Fibroblast of lung (primary cell): ENCODE data around the gene TNFAIP8L3. TPM values are rescaled to one million over a fixed set of nuclear protein-coding genes. Genes with fewer than 3 reads are reported as not detected.

Experiments
- DNase-seq, 2 donors: peaks; one replicate each; pipeline versions ENCODE4 v3.0.0 to v3.0.0-alpha.2; 2010; ENCODE audit warnings: low read depth in 2 of 2
- H2AFZ ChIP-seq: 2 replicates; pipeline ENCODE4 v1.5.1; 2012; ENCODE audit warnings: low read length, control low read depth, inconsistent platforms
- H3K27ac ChIP-seq: 2 replicates; pipeline ENCODE4 v1.5.1; 2011; ENCODE audit warnings: low read length, control low read depth; ENCODE audit not compliant: insufficient read depth
- H3K27me3 ChIP-seq: 2 replicates; pipeline ENCODE4 v1.5.1; 2011; ENCODE audit warnings: mild to moderate bottlenecking, low read length; ENCODE audit not compliant: control insufficient read depth, insufficient read depth
- H3K36me3 ChIP-seq: 2 replicates; pipeline ENCODE4 v1.5.1; 2011; ENCODE audit warnings: low read length; ENCODE audit not compliant: control insufficient read depth, insufficient read depth
- H3K4me1 ChIP-seq: 2 replicates; pipeline ENCODE4 v1.5.1; 2011; ENCODE audit warnings: low read length; ENCODE audit not compliant: control insufficient read depth, insufficient read depth; ENCODE audit errors: extremely low read depth
- H3K4me2 ChIP-seq: 2 replicates; pipeline ENCODE4 v1.5.1; 2011; ENCODE audit warnings: low read length, control low read depth; ENCODE audit not compliant: insufficient read depth; ENCODE audit errors: extremely low read depth
- H3K4me3 ChIP-seq, 4 experiments: fragments of 200-600 bp in 1 of 4; sonication (generic) in 1 of 4; replicated peaks in 1 of 4; 2 replicates each; pipeline ENCODE4 v1.5.1; 2011 to 2016; ENCODE audit warnings: low read length in 4 of 4, low read depth in 3 of 4, mild to moderate bottlenecking in 3 of 4, control low read depth in 2 of 4, inconsistent platforms in 1 of 4, mixed read lengths in 1 of 4; ENCODE audit not compliant: insufficient read depth in 1 of 4; ENCODE audit errors: control extremely low read depth in 1 of 4
- H3K79me2 ChIP-seq: 2 replicates; pipeline ENCODE4 v1.5.1; 2012; ENCODE audit warnings: mild to moderate bottlenecking, low read length, inconsistent platforms; ENCODE audit not compliant: control insufficient read depth, insufficient read depth
- H3K9ac ChIP-seq: 2 replicates; pipeline ENCODE4 v1.5.1; 2011; ENCODE audit warnings: mild to moderate bottlenecking, low read length, control low read depth; ENCODE audit not compliant: insufficient read depth
- H3K9me3 ChIP-seq: 2 replicates; pipeline ENCODE4 v1.5.1; 2012; ENCODE audit warnings: low read depth, low read length; ENCODE audit not compliant: control insufficient read depth, insufficient read depth
- H4K20me1 ChIP-seq: 2 replicates; pipeline ENCODE4 v1.5.1; 2011; ENCODE audit warnings: low read length; ENCODE audit not compliant: control insufficient read depth, insufficient read depth; ENCODE audit errors: extremely low read depth
- EZH2 ChIP-seq: IDR thresholded peaks from 2 replicates; pipeline ENCODE4 v1.5.1; 2012; ENCODE audit warnings: low read length, control low read depth, mild to moderate bottlenecking; ENCODE audit errors: missing control alignments
- polyA plus RNA-seq, 2 donors: library from polyadenylated mRNA; depleted of rRNA in 1 of 2; stranded (reverse) in 1 of 2; unstranded in 1 of 2; fragments of >200 nt; gene quantifications; 2 replicates each; pipeline ENCODE4 v1.2.1, GENCODE V29; 2011 to 2012; ENCODE audit warnings: missing spikeins in 1 of 2
- total RNA-seq: library from RNA; depleted of rRNA; stranded (reverse); fragments of >200 nt; gene quantifications from 2 replicates; pipeline ENCODE4 v1.2.1, GENCODE V29; 2014
- TF ChIP-seq, protein P1 (sequence below), 2 donors: IDR thresholded peaks in 1 of 2; conservative IDR thresholded peaks in 1 of 2; 1 replicate in 1 of 2; 2 replicates in 1 of 2; pipeline ENCODE4 v1.5.1; 2011 to 2012; ENCODE audit warnings: low read length in 2 of 2, control low read depth in 1 of 2, inconsistent platforms in 1 of 2, low read depth in 1 of 2, mild to moderate bottlenecking in 1 of 2

TNFAIP8L3 gene
- total and polyA plus RNA-seq, 2 donors (not counting 1 experiment from before 2014, with no cell fraction given) = 0.57 to 10.7 TPM

DNA sequence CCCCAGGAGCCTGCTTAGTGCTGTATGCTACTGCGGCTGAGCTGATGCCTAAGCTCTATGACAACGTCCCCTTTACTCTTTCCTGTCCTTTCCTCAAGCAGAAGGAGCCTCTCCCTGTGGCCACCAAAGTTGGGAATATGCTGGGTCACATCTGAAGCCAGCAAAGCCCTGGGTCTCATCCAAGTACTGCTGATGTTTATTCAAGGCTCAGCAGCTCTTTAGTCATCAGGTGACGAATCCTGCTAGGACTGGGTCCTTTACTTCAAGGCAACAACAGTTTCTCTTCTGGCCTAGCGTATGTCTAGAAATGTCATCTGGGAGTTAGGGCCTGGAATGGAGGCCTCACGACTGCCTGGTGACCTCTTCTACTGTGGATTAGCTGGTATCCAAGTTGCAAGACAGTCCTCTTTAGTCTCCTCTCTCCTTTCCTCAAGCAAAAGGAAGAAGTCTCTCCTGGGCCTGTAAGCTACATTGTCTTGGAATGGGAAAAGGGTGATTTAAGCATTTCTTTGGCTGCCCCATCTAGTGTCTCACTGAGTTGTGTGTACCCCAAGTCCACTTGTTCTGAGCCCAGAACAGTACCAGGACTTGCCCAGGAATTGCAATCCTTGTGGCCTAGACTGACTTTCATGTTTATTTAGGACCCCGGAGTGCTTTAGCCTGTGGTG, 63.9 kb downstream of the TNFAIP8L3 start:
- Histone ChIP-seq H3K79me2 (no peaks in the 10 kb centered on the region), H3K27me3 (no peaks in the 10 kb centered on the region), H3K27ac (peak overlapping the region; percentile 74), H3K9me3 (no peaks in the 10 kb centered on the region), H3K36me3 (no peaks in the 10 kb centered on the region), H3K4me1 (peaks cover 11% of the 10 kb centered on the region), H4K20me1 (no peaks in the 10 kb centered on the region), H3K9ac (no peak overlapping the region), H3K4me2 (peak overlapping the region; percentile 58), H3K4me3 (no peak overlapping the region), H2AFZ (peak overlapping the region; percentile 33)
- peak; percentile 82 to 85 for DNase-seq
- no peak for TF ChIP-seq EZH2
- TF ChIP-seq, protein P1, sequence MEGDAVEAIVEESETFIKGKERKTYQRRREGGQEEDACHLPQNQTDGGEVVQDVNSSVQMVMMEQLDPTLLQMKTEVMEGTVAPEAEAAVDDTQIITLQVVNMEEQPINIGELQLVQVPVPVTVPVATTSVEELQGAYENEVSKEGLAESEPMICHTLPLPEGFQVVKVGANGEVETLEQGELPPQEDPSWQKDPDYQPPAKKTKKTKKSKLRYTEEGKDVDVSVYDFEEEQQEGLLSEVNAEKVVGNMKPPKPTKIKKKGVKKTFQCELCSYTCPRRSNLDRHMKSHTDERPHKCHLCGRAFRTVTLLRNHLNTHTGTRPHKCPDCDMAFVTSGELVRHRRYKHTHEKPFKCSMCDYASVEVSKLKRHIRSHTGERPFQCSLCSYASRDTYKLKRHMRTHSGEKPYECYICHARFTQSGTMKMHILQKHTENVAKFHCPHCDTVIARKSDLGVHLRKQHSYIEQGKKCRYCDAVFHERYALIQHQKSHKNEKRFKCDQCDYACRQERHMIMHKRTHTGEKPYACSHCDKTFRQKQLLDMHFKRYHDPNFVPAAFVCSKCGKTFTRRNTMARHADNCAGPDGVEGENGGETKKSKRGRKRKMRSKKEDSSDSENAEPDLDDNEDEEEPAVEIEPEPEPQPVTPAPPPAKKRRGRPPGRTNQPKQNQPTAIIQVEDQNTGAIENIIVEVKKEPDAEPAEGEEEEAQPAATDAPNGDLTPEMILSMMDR (conservative IDR thresholded peaks at IDR 0.05 in 1 of 2, IDR thresholded peaks at IDR 0.05 in 1 of 2; ENCODE audit: low read depth in 1 of 2, low read length in 2 of 2) = no peak

DNA sequence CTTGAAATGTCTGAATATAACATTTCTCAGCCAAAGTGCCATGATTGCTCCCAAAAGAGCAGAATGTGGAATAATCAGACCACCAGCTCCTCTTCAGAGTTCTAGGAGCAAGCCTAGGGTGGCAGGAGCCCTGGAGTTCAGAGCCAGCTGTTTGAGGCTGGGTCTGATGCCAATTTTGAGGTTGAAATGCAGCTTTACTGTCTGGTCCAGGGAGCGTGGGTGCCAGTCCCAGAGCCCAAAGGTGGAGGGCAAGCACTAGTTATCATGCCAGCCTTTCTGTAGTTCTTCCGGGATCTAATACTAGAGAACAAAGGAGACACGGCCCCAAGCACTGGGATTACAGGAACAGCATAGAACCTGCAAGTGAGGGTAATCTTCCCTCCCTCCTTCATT, 69.3 kb downstream of the TNFAIP8L3 start:
- H3K4me3 ChIP-seq = no peak overlapping the region
- H3K27me3 ChIP-seq = no peaks in the 10 kb centered on the region
- DNase-seq = no peak
- H3K27ac ChIP-seq = no peak overlapping the region
- no peaks in the 10 kb centered on the region for H3K36me3 ChIP-seq
- no peaks in the 10 kb centered on the region for H3K79me2 ChIP-seq
- H3K9ac ChIP-seq = no peak overlapping the region
- H4K20me1 ChIP-seq = no peaks in the 10 kb centered on the region
- H2AFZ ChIP-seq = no peak overlapping the region
- H3K4me2 ChIP-seq = no peak overlapping the region
- no peaks in the 10 kb centered on the region for H3K9me3 ChIP-seq
- peaks cover 3% of the 10 kb centered on the region for H3K4me1 ChIP-seq
- no peak for TF ChIP-seq EZH2
- TF ChIP-seq, protein P1 (conservative IDR thresholded peaks at IDR 0.05 in 1 of 2, IDR thresholded peaks at IDR 0.05 in 1 of 2; ENCODE audit: low read depth in 1 of 2, low read length in 2 of 2) = no peak

DNA sequence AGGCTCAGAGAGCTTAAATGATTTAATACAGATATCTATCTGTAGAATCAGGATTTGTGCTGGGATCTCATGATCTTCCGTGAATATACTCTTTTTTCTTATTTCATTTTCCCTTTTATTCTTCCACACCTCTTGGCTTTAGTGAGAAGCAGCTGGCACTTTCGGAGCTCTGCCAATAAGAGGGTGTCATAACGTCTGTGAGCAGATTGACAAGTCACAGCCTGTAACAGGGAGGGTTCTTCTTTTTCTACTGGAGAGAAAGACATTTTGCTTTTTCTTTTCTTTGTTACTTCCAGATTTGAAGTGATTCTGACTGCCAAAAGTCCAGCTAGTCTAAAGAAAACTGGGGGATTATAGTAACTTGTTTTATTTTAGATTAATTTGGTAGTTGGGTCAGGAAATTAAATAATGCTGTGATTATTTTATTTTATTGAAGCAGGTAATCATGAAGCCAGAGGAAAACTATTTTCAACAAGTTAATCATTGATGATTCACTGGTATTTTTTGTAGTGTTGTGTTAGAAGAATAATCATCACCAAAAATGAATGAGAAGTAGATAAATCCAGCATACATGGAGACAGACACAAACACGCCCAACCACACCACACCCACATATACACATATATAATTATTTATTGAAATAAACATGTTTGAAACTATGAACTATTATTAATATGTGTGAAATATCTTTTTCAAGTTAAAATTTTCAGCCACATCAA, 69.8 kb downstream of the TNFAIP8L3 start:
- H3K36me3 ChIP-seq = no peaks in the 10 kb centered on the region
- peak; percentile 22 to 77 for DNase-seq
- no peak overlapping the region for H2AFZ ChIP-seq
- no peaks in the 10 kb centered on the region for H3K4me1 ChIP-seq
- H4K20me1 ChIP-seq = no peaks in the 10 kb centered on the region
- no peak overlapping the region for H3K4me3 ChIP-seq
- H3K79me2 ChIP-seq = no peaks in the 10 kb centered on the region
- no peak for TF ChIP-seq EZH2
- TF ChIP-seq, protein P1 (conservative IDR thresholded peaks at IDR 0.05 in 1 of 2, IDR thresholded peaks at IDR 0.05 in 1 of 2; ENCODE audit: low read depth in 1 of 2, low read length in 2 of 2) = no peak
- no peak overlapping the region for H3K27ac ChIP-seq
- no peak overlapping the region for H3K4me2 ChIP-seq
- H3K27me3 ChIP-seq = no peaks in the 10 kb centered on the region
- no peak overlapping the region for H3K9ac ChIP-seq
- H3K9me3 ChIP-seq = no peaks in the 10 kb centered on the region
